Measurements from ENCODE around the gene MYO9B.
A peak's percentile ranks its signal among the peaks of the same experiment; 100 is the strongest.
"Not testable (repeated sequence)": the region's sequence is repeated elsewhere in the genome, so short reads cannot be mapped to it uniquely, and the experiment has no call there.

MYO9B gene

DNA sequence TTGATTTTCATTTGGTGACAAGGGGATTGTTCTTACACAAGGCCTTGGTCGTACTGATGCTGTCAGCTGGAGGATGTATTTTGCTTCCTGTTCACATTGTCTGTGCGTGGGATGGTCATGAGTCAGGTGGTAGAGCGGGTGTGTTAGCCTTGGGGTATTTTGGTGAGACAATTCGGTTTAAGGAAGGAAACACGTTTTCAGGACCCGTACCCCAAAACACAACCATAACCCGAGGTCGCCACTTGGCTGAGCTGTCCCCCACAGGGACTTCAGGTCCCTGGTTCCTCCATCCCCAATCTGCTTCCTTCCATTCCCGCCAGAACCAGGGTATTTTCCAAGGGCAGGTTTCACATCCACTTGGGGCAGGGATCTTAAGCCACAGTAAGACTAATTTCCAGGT, 15.0 kb downstream of the MYO9B start:
- no peak for DNase-seq

DNA sequence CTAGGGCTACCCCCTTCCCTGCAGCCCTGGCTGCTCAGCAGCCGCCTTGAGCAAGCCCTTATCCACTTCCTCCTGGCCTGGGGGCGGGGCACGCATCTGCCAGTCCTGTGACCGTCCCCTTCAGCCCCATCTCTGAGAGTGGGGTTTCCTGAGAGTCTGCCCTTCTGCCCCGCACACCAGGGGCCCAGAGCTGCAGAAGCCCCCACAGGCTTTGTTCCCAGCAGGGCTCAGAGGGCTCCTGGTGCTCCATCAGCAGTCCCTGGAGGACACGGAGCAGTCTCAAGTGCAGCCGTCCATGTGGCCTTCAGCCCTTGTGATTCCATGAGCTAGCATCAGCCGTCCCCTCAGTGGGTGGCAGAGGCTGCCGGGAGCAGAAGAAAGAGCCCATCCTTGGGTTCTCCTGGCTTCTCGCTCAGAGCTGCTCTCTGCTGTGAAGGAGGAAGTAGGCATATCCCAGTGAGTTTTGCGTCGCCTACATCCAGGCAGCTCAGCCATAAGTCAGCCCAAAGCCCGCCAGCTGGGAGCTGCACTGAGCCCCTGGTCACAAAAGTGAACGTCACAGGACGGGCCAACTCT, 16.3 kb downstream of the MYO9B start:
- DNase-seq: no peak

DNA sequence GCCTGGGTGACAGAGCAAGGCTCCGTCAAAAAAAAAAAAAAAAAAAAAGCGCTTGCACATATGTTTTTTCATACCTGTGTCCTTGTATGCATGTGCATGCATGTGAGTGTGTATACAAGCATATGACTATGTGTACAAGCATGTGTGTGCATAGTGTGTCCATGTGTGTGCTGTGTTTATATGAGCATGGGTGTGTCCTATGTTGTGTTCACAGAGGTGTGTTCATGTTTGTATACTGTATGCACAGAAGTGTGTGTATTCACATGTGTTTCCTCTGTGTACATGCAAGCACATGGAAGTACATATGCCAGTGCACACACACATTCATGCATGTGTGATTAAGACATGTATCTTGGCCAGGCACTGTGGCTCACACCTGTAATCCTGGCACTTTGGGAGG, 17.1 kb downstream of the MYO9B start:
- DNase-seq: no peak

DNA sequence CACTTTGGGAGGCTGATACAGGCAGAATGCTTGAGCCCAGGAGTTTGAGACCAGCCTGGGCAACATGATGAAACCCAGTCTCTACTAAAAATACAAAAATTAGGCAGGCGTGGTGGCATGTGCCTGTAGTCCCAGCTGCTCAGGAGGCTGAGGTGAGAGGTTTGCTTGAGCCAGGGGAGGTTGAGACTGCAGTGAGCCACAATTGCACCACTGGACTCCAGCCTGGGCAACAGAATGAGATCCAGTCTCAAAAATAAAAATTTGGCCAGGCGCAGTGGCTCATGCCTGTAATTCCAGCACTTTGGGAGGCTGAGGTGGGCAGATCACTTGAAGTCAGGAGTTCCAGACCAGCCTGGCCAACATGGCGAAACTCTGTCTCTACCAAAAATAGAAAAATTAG, 19.1 kb downstream of the MYO9B start:
- DNase-seq: not testable (repeated sequence)

DNA sequence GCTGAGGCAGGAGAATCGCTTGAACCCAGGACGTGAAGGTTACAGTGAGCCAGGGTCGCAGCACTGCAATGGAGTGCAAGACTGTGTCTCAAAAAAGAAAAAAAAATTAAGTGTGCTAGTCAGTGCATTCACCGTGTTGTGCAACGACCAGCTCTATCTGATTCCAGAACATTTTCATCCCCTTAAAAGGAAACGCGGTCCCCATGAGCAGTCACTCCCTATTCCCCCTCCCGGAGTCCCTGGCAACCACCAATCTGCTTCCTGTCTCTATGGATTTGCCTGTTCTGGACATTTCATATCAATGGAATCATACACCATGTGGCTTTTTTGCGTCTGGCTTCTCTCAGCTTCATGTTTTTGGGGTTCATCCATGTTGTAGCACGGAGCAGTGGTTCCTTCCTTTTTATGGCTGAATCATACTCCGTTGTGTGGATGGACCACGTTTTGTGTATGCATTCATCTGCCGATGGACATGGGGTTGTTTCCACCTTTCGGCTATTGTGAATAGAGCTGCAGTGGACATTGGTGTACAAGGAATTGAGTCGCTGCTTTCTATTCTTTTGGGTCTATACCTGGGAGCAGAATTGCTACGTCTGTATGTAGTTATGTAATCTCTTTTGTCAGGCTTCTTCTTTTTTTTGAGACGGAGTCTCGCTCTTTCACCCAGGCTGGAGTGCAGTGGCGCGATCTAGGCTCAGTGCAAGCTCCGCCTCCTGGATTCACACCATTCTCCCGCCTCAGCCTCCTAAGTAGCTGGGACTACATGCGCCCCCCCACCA, 19.8 kb downstream of the MYO9B start:
- DNase-seq: no peak

DNA sequence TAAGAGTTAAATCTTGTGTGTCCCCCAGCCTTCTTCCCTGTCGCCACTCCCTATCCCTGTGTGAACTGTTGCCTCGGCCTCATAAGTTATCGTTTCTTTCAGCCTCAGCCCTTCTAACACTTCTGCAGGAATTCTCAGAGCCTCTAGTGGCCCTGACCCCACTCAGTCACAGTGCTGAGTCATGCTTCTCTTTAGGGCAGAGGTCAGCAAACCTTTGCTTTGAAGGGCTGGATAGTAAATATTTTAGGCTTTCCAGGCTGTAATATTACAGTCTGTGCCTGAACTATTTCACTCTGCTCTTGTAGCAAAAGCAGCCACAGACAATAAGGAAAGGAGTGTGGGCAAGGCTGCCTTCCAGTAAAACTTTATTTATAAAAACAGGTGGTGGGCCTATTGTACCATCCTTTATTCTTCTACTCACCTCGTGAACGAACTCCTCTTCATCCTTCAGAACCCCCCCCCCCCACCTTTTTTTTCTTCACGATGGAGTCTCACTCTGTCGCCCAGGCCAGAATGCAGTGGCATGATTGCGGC, 22.1 kb downstream of the MYO9B start:
- no peak for DNase-seq

DNA sequence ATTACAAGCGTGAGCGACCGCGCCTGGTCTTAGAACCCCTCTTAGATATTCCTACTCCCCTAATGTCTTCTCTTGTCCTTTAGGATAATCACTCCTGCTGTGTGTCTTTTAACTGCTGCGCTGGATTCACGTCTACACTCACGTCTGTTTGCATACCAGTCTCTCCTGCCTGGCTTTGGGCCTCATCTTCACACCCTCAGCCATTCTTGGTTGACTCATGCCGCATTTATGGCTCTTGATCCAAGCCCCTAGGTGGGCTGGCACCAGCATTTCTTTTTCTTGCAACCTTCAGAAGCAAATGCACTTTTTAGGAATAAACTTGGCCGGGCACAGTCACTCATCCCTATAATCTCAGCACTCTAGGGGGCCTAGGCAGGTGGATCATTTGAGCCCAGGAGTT, 22.7 kb downstream of the MYO9B start:
- DNase-seq: no peak

DNA sequence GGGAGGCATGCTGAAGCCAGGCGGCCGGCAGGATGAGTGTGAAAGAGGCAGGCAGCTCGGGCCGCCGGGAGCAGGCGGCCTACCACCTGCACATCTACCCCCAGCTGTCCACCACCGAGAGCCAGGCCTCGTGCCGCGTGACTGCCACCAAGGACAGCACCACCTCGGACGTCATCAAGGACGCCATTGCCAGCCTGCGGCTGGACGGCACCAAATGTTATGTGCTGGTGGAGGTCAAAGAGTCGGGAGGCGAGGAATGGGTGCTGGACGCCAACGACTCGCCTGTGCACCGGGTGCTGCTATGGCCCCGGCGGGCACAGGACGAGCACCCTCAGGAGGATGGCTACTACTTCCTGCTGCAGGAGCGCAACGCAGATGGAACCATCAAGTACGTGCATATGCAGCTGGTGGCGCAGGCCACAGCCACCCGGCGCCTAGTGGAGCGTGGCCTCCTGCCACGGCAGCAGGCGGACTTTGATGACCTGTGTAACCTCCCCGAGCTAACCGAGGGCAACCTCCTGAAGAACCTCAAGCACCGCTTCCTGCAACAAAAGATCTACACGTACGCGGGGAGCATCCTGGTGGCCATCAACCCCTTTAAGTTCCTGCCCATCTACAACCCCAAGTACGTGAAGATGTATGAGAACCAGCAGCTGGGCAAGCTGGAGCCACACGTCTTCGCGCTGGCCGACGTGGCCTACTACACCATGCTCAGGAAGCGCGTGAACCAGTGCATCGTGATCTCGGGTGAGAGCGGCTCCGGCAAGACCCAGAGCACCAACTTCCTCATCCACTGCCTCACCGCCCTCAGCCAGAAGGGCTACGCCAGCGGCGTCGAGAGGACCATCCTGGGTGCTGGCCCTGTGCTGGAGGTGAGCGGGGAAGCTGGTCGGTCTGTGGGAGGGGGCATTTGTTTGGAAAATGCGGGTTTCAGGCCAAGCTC, 26.4 kb downstream of the MYO9B start:
- DNase-seq: no peak

DNA sequence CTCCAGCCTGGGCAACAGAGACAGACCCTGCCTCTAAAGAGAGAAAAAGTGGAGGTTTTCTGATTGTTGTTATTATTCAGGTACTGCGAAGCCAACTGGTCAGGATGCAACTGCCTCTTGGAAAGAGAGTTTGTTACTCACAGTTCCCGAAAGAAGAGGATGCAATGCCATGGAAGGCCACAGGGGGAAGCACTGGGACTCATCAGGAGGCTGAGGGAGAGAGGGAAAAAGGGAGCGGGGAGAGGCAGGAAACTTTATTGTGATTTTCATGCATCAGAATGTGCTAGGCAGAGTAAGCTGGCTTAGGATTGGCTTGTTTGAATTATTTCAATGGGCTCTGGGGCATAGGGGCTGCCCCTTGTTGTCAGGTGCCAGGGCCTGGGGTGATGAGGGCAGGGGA, 27.6 kb downstream of the MYO9B start:
- DNase-seq: peak; percentile 31 to 34

DNA sequence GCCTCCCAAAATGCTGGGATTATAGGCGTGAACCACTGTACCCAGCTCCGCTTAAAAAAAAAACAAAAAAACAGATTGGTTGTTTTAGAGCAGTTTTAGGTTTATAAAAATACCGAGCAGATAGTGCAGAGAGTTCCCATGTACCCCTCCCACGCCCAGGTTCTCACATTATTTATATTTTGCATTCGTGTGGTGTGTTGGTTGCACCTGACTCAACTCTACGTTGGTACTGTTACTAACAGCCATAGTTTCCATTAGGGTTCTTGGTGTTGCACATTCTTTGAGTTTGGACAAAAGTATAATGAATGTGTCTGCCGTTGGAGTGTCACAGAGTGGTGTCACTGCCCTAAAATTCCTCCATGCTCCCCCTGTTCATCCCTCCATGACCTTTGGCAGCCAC, 29.1 kb downstream of the MYO9B start:
- no peak for DNase-seq

DNA sequence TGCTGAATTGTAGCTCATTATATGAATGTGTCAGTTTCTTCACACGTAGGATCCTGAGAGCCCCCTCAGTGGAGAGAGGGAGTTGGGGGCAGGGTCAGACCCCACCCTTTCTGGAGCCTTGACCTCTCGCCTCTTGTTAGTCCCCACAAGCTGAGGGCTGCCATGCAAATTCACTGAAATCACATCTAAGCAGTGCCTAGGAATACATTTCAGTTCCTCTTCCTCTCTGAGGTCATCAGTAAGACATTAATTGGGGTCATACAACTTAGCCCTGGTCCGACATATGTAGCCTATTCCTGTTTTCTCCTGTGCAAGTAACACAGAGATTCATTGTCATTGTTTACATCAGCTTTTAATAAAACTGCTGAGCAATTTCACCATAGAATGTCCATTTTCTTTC, 30.0 kb downstream of the MYO9B start:
- DNase-seq: no peak

DNA sequence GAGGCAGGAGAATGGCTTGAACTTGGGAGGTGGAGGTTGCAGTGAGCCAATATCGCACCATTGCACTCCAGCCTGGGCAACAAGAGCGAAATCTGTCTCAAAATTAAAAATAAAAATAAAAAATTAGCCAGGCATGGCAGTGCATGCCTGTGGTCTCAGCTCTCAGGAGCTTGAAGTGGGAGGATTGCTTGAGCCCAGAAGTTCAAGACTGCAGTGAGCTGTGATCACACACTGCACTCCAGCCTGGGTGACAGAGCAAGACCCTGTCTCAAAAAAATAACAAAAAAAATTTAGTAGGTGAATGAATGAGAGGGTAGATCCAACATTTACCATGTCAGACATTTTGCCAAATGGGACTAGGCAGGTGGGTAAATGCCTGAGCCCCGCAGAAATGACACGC, 31.4 kb downstream of the MYO9B start:
- DNase-seq: not testable (repeated sequence)

DNA sequence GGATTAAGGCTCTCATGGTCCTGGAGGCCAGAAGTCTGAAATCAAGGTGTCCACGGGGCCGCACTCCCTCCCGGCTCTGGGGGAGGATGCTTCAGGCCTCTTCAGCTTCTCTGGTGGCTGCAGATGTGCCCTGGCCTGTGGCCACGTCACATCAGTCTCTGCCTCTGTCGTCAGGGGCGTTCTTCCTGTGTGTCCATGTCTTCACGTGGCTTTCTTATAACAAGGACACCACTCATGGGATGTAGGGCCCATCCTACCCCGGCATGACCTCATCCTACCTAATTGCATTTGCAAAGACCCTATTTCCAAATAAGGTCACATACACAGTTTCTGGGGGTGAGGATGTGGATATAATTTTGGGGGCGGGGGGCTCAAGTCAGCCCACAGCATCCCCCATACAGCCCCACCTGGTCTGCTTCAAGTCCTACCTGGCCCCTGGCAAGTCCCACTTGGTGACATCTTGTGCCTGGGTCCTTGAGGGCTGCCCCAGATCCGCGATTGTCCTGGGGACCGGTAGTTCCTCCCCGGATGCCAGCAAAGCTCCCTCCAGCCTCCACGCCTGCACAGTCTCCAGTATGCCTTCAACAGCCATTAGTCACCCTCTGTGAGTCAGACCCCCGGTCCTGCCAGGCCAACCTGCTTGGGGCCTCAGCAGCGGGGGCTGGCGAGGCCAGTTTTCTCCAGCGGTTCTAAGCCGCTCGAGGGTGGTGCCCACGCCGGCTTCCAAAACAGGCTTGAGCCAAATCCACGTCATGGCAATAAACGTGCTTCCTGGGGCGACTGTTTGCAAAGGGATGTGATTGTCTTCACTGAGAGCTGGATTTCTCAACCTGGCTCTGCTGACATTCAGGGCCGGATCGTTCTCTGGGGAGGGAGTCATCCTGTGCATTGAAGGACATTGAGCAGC, 32.2 kb downstream of the MYO9B start:
- no peak for DNase-seq

DNA sequence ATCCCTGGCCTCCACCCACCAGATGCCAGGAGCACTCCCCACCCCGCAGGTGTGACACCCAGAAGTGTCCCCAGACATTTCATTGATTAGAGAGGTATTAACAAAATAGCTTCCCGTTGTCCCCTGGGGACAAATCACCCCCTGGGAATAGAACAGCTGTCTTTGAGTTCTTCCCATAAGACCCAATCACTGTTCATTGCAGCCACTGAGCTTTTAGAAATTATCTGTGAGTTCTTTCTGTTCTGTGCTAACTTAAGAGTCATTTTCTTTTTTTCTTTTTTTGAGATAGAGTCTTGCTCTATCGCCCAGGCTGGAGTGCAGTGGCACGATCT, 32.8 kb downstream of the MYO9B start:
- no peak for DNase-seq

DNA sequence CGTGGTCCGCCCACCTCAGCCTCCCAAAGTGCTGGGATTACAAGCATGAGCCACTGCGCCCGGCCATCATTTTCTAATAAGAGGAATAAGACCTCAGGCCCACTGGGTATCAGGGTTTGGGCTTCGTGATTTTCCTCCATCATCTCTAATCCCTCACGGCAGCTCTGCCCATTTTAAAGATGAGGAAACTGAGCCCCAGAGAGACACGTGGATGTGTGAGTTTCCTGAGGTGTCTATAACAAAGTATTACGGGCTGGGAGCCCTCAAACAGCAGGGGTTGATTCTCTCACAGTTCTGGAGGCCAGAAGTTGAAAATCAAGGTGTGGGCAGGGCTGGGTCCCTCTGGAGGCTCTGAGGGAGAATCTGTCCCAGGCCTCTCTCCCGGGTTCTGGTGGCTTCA, 33.7 kb downstream of the MYO9B start:
- DNase-seq: no peak

DNA sequence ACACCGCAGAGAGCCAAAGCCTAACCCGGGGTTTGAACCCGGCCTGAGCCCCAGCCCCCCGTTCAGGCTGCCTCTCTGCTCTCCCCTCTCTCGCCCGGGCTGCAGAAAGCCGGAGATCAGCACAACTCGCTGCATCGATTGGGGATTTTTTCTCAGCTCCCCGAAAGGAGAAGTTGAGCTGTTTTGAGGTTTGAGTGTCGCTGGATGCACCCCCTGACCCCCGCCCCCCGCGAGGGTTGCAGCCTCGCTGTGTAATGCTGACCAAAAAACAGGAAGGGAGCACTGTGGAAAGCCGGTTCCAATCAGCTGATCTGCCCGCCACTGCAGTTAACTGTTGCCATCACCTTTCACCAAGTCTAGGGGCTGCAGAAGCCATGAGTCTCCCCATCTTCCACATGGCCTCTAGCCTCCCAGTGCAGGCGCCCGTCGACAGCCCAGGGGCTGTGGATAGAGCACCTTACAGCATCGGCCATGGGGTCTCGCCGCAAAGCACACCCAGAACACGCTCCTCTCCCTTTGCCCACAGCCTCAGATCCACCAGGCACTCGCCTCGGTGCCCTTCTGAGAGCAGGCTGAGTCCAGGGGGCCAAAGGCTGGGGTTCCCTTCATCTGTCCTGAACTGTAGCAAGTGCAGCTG, 34.5 kb downstream of the MYO9B start:
- no peak for DNase-seq

DNA sequence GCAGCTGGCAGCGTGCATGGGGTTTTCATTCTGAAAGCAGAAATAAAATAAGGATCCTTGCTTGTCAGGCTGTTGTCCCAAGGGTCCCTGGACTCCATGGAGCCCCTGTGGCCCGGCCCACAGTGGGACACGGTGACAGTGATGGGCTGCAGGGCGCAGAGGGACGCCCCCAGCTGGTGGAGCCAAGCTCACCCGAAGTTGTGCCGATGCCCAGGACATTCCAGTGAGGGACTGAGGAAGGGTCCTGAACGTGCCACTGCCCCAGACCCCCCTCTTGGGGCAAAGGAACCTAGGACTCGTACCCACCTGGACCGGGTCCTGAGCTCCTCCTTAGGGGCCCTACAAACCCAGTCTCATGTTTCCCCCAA, 35.0 kb downstream of the MYO9B start:
- no peak for DNase-seq

DNA sequence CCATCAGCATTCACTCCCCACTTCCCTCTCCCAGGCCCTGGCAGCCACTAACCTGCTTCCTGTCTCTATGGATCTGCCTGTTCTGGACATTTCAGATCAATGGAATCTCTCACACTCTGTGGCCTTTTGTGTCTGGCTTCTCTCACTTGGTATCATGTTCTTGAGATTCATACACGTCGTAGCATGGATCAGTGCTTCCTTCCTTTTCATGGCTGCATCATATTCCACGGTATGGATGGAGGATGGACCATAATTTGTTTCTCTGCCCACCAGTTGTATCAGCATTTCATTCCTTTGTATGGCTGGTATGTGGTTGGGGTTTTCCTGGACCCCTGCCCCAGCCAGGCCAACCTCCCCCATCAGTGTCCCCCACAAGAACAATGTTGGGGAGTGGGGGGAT, 36.2 kb downstream of the MYO9B start:
- no peak for DNase-seq

DNA sequence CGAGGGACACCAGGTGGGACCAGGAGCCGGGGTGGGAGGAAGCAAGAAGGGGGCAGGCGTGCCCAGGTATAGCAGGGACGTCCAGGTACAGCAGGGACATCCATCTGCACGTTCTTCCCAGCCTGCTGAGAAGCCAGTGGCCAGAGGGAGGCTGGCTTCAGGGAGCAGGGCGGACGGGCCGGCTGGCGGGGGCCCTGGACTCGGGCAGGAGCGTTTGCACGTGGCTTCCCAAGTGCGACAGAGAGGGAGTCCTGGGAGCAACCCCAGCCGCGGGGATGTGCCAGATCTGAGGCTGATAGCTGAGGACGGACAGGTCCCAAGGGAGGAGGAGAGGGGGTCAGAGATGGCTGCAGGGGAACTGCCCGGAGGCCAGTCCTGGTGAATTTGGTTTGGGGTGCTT, 36.7 kb downstream of the MYO9B start:
- DNase-seq: no peak

DNA sequence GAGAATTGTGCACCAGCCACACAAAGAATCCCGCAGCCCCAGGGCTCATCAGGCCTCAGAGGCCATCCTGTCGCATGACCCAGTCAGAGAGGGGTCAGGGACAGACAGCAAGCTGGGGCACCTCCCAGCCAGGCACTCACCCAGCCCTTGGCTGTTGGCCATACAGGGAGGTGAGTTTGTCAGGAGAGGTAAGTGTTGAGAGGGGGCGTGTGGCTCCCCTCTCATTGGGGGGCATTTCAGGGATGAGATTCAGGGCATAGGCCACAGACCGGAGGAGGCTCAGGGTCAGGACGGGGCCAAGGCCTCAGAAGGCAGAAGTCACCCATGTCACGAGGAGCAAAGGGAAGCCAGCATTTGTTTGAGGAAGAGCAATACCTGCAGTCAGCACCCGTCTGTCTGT, 37.1 kb downstream of the MYO9B start:
- DNase-seq: no peak

DNA sequence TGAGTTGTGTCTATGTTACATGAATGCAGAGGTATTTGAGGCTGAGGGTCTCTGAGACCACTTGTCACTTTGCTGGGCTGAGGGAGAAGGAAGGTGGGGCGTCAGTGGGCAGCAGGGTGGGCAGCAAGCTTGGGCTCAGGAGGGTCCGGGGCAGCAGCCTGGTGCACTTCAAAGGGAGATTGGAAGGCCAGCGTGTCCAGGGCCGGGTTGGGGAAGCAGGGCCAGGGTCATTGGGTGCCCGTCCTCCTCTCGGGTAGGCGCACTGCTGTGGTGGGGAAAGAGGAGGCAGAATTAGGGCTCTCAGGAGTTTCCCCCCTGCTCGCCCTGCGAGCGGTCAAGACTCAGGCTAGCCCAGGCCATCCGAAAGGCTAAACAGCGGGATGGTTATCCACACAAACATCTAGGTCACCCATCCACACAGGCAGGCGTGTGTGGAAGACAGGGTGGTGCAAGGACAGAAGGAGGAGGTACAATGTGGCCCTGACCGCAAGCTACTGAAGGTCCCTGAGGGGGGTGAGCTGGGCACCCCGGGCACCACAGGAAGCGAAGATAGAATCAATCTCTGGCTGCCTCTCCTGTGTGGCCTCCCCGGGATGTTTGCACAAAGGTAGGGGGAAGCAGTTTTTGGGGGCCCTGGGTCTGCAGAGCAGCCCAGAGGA, 37.7 kb downstream of the MYO9B start:
- no peak for DNase-seq

DNA sequence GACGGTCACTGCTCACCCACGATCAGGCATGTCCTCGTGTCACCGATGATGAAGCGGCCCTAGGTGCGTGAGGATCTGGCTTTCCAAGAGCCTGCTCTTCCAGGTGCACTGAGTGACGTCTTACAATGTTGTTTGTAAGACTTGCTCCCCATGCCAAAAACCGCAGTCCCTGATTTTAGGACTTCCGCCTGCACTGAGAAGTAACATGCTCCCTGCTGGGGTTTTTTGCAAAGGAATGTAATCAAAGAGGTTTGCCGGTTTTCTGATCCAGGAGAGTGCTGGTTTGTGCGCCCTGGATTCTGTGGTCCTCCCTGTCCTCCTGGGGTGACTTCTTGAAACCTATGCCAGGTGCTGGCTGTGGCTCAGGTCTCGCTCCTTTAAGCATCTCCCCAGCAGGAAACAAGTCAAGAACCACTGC, 38.8 kb downstream of the MYO9B start:
- no peak for DNase-seq

Data from NCI-H524 (cell line).